ENCODE results near the gene CATSPER3. TPM values are rescaled to one million over a fixed set of nuclear protein-coding genes. Genes with fewer than 3 reads are reported as not detected.

CATSPER3 gene
- total RNA-seq, 4 donors from 2014 or later = 0.22 to 1.9 (median 0.70) TPM

DNA sequence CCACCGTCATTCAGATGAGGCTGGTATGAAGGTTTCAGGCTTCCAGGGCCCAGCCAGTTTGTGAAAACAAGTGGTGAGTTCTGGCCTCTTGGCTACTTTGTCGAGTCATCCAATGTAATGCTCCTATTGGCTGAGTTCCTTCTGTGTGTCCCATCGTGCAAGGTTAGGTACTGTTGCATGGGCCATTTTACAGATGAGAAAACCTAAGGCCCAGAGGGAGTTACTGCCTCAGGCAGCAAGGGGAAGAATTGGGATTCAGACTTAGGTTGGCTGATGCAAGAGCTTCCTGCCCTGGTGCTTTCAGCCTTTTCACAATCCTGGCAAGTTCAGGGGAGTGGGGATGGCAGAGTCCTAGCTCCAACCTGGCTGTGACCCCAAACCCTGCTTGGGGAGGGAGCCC, 83.7 kb downstream of the CATSPER3 start:
- H3K27me3 ChIP-seq = peaks cover 0 to 8% (median 0%) of the 10 kb centered on the region in 3 donors
- TF ChIP-seq, protein P1, sequence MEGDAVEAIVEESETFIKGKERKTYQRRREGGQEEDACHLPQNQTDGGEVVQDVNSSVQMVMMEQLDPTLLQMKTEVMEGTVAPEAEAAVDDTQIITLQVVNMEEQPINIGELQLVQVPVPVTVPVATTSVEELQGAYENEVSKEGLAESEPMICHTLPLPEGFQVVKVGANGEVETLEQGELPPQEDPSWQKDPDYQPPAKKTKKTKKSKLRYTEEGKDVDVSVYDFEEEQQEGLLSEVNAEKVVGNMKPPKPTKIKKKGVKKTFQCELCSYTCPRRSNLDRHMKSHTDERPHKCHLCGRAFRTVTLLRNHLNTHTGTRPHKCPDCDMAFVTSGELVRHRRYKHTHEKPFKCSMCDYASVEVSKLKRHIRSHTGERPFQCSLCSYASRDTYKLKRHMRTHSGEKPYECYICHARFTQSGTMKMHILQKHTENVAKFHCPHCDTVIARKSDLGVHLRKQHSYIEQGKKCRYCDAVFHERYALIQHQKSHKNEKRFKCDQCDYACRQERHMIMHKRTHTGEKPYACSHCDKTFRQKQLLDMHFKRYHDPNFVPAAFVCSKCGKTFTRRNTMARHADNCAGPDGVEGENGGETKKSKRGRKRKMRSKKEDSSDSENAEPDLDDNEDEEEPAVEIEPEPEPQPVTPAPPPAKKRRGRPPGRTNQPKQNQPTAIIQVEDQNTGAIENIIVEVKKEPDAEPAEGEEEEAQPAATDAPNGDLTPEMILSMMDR (IDR thresholded peaks at IDR 0.05 in 4 of 5, conservative IDR thresholded peaks at IDR 0.05 in 1 of 5) = no peak
- TF ChIP-seq POLR2A (IDR thresholded peaks at IDR 0.05) = no peak
- no peak for DNase-seq

DNA sequence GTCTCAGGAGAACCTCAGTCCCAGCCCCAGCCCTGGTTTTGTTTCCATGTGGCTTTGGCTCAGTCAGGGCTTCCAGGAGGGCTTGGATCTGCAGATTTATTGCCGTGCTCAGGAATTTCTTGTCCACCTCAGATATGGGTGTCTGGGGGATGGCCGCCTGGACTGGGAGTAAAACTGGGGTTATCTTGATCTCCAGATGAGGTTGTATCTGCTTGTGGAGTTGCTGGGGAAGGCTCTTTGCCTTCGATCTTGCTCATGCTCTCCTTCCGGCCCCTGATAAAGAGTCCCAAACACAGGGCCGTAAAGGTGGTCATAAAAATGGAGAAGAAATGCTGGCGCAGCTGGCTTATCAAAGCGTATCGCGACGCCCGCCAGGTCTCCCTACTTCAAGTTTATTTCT, 84.2 kb downstream of the CATSPER3 start:
- no peak for ATAC-seq
- peaks cover 0 to 8% (median 0%) of the 10 kb centered on the region in 3 donors for H3K27me3 ChIP-seq
- H3K4me1 ChIP-seq = peaks cover 15 to 28% of the 10 kb centered on the region in 2 donors
- H3K4me3 ChIP-seq = no peak overlapping the region
- H3K27ac ChIP-seq = no peak overlapping the region
- in situ Hi-C loops (cut with MboI; ENCODE audit: low sequenced_read_pairs in 4 of 4) (no loop called here), intact Hi-C loops (cut with DNase I; ENCODE audit: low total_unique reads) (loop anchor here (10.0 kb wide), 2 partner anchors 213 to 383 kb away; no protein-coding TSS in a partner anchor)
- no peaks in the 10 kb centered on the region for H3K36me3 ChIP-seq
- H3K9me3 ChIP-seq = no peaks in the 10 kb centered on the region
- TF ChIP-seq, protein P1 (IDR thresholded peaks at IDR 0.05 in 4 of 5, conservative IDR thresholded peaks at IDR 0.05 in 1 of 5) = no peak
- TF ChIP-seq POLR2A (IDR thresholded peaks at IDR 0.05) = no peak
- no peak for DNase-seq

More for the DNA sequence above, 83.7 kb downstream of the CATSPER3 start:
- H3K9me3 ChIP-seq = no peaks in the 10 kb centered on the region
- H3K4me3 ChIP-seq = no peak overlapping the region
- H3K36me3 ChIP-seq = no peaks in the 10 kb centered on the region
- in situ Hi-C loops (cut with MboI; ENCODE audit: low sequenced_read_pairs in 4 of 4) (no loop called here), intact Hi-C loops (cut with DNase I; ENCODE audit: low total_unique reads) (loop anchor here (10.0 kb wide), 2 partner anchors 213 to 383 kb away; no protein-coding TSS in a partner anchor)
- peaks cover 14 to 26% of the 10 kb centered on the region in 2 donors for H3K4me1 ChIP-seq
- ATAC-seq = no peak
- H3K27ac ChIP-seq = no peak overlapping the region

DNA sequence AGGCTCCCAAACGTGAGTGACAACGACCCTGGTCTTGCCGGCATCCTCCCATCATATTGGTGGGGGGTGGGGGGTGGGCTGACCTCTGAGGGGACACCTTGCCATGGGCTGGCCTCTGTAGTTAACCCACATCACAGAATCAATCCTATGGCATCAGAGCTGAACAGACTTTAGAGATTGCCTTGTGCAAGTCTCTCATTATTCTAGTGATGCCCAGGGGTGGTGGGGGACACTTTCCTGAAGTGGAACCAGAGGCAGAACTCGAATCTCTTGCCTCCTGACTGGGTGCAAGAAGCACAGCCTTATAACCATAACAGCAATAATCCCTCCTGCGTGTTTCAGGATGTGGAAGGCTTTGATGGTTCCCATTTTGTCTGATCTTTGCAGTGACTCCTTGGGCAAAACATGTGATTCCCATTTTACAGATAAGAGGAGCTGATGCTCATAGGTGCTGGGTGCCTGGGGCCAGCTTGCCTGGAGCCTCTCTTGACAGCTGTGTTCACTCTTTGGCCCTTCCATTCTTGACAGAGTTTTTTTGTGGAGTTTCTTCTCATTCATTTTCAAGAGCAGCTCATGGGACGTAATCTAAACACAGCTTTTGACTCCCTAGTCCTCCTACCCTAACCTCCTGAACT, 84.9 kb downstream of the CATSPER3 start:
- H3K9me3 ChIP-seq = no peaks in the 10 kb centered on the region
- H3K27ac ChIP-seq = no peak overlapping the region
- no peak for ATAC-seq
- peaks cover 0 to 7% (median 0%) of the 10 kb centered on the region in 3 donors for H3K27me3 ChIP-seq
- peaks cover 15 to 22% of the 10 kb centered on the region in 2 donors for H3K4me1 ChIP-seq
- H3K4me3 ChIP-seq = no peak overlapping the region
- intact Hi-C loops (cut with DNase I; ENCODE audit: low total_unique reads) = loop anchor here (10.0 kb wide), 2 partner anchors 212 to 382 kb away; no protein-coding TSS in a partner anchor
- no peak for DNase-seq
- in situ Hi-C loops (cut with MboI; ENCODE audit: low sequenced_read_pairs in 4 of 4) = no loop called here
- TF ChIP-seq, protein P1 (IDR thresholded peaks at IDR 0.05 in 4 of 5, conservative IDR thresholded peaks at IDR 0.05 in 1 of 5) = no peak
- no peak for TF ChIP-seq POLR2A (IDR thresholded peaks at IDR 0.05)
- no peaks in the 10 kb centered on the region for H3K36me3 ChIP-seq

DNA sequence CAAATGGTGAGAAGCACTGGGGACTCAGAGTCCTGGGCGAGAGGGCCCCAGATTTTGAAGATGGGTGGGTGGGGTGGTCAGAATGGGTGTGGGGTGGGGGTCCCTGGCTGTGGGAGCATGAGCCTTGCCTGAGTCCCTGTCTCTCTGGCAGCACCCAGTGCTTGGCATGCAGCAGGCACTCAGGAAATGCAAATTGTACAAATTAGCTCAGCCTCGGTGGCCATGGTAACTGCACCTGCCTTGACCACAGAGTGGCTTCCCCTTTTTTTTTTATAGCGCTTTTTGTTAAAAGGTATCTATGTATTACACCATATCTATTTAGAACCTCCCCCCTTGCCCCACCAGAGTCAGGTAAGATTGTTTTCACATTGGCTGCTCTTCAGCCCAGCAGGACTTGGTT, 85.6 kb downstream of the CATSPER3 start:
- Histone ChIP-seq H3K4me1 (peaks cover 15 to 22% of the 10 kb centered on the region in 2 donors), H3K27me3 (peaks cover 0 to 4% (median 0%) of the 10 kb centered on the region in 3 donors), H3K4me3 (no peak overlapping the region), H3K36me3 (no peaks in the 10 kb centered on the region), H3K27ac (no peak overlapping the region), H3K9me3 (no peaks in the 10 kb centered on the region)
- in situ Hi-C loops (cut with MboI; ENCODE audit: low sequenced_read_pairs in 4 of 4) = no loop called here
- no peak for TF ChIP-seq POLR2A (IDR thresholded peaks at IDR 0.05)
- TF ChIP-seq, protein P1 (IDR thresholded peaks at IDR 0.05 in 4 of 5, conservative IDR thresholded peaks at IDR 0.05 in 1 of 5) = no peak
- DNase-seq = no peak
- no peak for ATAC-seq
- intact Hi-C loops (cut with DNase I; ENCODE audit: low total_unique reads) = loop anchor here (10.0 kb wide), 2 partner anchors 212 to 382 kb away; no protein-coding TSS in a partner anchor

All from gastrocnemius medialis (tissue), 4 donors.